NOMO-1 (cell line): ENCODE data around the gene RAPGEF6.
"Not testable (repeated sequence)": the region's sequence is repeated elsewhere in the genome, so short reads cannot be mapped to it uniquely, and the experiment has no call there.

ENCODE experiments used
- DNase-seq, 2 experiments: peaks; one replicate each; lab custom pipeline; 2025; ENCODE audit not compliant: unreplicated experiment in 2 of 2; lab: John Stamatoyannopoulos, UW

The RAPGEF6 gene

DNA sequence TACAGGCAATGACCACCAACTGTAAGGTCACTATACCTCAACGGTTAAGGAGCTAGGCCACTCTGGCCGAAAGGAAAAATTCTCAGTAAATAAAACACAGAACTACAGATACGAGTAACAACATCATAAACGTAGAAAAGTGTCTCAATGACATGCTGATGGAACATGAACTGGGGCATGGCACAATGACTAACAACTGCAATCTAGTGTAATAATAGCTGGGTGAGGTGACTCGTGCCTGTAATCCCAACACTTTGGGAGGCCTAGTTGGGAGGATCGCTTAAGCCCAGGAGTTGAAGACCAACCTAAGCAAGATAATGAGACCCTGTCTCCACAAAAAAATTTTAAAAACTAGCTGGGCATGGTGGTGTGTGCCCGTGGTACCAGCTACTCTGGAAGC is 9.8 kb upstream of the RAPGEF6 start:
- no peak for DNase-seq

DNA sequence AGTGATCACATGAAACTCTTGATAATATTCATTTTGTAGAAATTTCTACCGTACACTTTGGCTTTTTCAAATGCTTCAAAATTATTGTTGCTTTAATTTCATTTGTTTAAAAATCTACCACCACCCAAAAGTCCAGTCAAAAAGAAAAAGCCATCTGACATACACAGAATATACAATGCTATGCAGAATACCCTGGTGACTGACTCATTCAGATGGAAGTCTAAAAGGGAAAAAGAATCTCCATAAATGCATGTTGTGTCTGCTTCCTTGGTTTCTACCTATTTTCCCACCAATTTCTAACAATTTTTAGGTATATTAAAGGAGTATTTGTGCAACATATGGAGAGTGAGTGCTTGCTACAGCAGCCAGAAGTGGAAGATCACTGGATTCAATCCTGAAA is 9.3 kb upstream of the RAPGEF6 start:
- DNase-seq = no peak

DNA sequence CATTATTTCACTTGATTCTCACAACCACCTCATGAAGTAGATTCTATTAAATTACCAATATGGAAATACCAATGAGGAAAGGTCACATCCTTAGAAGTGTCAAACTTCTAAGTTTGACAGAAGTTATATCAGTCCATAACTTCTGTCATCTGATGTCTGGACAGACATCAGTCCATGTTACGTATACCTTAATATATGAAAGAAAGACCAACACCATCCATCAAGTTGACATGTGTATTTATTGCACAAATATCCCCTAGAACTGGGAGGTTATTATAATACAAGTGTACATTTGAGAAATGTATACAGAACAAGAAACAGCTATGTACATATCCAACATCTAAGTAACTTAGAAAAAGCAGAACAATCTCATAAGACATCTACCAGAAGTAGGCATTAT is 6.5 kb upstream of the RAPGEF6 start:
- DNase-seq = no peak

DNA sequence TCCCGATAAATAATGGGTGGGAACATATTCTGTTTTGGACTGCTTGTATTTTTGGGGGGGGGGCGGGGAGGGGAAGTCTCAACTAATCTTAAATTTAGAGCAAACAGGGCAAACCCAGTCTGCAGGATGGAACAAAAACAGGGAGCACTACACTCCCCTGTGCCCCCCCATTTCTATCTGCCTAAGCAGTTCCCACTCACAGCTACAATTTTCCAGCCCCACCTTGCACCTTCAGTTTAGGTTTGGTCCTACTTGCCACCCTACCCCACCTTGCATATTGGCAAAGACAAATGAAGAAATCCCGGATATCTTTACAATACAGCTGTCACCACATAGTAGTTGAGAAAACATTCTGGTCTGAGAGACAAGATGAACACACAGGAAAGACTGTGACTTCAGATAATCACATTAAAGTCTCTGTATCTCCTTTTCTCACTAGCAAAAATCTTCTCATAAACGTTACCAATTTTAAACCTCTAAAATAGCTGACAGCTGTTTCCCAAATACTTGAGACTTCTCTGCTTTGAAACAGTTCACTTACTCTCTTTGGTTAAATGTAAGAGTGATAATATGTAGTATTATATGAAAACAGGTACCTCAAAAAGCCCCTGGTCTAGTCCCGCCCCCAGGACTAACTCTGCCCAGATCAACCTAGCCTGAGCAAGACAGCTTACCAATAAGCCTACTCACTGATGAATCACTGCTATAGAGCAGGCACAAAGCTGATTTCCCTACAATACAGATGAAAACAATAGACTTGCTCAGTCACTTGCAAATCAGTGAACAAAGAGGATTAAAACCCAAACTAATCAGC is 5.2 kb upstream of the RAPGEF6 start:
- DNase-seq = no peak

DNA sequence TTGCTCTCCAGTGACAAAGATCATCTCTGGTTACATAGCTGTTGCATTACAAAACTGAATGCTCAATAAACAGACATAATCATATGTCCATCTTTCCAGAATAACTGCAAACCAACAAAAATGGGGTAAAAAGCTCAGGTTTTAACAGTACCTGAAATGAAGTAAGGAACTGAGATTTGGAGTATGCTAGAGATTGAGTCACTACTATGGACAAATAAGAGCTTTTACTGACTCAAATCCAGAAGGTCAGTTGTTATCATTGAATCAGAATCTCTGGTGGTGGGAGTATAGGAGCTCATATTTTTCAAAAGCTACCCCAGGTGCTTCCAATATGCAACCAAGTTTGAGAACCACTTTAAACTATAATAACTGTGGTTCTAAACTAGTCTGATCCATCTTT is 4.1 kb upstream of the RAPGEF6 start:
- no peak for DNase-seq

DNA sequence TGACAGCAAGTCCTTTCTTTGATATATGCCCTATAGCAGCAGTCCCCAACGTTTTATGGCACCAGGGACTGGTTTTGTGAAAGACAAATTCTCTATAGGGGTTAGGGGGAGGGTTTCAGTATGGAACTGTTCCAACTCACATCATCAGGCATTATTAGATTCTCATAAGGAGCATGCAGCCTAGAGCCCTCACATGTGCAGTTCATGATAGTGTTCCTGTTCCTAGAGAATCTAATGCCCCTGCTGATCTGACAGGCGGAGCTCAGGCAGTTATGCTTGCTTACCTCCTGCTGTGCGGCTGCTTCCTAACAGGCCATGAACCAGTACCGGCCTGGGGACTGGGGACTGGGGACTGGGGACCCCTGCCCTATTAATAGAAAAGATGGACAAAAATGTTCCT is 2.7 kb upstream of the RAPGEF6 start:
- no peak for DNase-seq

DNA sequence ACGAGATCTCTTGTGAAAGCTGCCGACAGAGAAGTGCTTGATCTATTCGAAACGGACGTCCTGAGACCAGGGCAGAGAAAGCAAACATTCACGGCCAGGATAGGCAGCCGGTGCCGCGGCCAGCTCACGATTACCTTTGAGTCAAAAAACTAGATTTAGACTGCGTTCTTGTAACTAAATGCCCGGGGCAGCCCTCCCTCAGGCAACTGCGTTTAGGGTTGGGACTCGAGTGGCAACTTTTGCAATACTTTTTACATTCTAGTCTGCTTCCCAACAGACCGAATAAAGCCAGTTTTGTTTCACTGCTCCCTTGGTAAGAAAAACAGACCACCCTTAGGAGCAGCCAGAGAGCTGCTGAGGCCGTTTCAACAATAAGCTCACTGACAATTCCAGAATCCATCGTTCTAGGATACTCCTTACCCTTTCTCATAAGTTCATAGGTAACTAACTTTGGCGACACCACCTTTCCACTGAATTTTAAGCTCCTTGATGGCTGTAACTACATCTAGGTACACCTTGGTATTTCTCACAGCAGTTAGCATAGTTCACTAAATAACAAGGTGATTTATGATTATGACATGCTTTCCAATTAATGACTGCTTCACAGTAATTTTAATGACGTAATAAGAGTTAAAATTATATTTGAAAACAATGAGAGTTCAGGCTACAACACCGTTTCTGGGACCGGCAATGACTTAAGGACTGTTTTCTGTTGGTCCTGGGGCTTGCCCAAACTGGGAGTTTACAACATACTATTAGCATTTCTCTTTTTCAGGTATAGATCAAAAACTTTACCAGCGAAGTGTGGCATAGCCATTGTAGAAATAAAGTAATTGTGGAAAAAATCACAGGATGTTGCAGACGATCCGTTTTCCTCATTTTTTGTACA is 899 bp upstream of the RAPGEF6 start:
- peak in 1 of 2 experiments; percentile 42 for DNase-seq

DNA sequence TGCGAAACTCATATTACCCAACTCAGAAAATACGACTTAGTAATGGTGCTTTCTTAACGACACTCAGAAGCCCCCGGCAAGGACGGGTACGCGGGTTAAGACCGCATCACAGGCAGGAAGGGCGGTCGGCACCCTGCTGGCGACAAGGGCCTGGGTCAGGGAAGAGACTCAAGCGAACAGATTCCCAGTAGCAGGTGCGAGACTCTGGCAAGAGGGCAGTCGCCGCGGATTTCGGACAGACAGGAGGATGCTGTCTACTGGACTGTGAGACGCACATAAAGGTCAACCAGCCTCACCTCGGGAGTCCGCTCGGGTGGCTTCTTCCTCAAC is 398 bp downstream of the RAPGEF6 start:
- DNase-seq = peak; percentile 51 to 61

DNA sequence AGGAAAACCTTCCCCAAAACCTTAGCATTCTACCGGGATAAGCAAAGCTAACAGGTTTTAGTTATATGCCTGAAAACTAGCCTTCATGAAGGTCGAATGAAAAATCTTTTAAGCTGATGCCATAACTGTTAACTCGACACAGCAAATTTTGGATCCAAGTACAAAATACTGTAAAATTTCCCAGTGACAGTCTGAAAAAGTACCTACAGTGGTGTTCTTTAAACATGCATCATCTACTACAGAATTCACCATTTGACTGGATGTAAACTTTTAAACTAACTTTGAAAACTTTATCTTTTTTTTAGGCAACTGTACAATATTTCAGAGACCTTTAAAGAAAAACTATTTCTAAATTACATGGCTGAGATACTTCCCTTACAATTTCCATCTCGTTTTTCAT is 791 bp downstream of the RAPGEF6 start:
- no peak for DNase-seq

DNA sequence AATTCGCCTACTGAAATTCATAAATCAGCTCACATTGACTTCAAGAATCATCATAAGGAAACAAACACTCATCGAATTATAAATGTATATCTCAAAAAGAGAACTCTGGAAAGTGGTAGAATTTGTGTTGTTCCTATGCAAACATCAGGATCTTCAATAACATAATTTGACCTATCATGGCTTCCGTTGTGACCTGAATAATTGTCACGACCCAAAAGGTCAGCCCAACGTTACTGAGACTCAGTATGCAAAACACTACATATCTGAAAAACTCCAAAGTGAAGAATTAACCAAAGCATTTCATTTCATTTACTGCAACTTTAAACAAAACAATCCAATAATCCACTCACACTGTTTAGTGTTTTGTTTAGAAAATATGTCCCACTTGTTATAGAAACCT is 1.2 kb downstream of the RAPGEF6 start:
- DNase-seq = no peak

DNA sequence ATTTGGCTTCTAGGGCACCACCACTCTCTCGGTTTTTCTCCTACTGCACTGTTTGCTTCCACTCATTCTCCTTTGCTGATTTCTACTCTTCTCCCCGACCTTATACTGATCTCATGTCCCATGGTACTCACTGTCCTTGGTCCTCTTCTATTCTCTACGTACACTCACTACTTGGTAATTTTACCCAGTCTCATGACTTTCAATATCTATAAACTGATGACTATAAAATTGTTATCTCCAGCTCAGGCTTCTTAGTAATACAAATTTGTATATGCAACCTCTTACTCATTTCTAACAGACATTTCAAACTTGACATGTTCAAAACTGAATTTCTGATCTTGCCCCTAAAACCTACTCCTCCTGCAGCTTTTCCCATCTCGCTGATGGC is 4.1 kb downstream of the RAPGEF6 start:
- no peak for DNase-seq

DNA sequence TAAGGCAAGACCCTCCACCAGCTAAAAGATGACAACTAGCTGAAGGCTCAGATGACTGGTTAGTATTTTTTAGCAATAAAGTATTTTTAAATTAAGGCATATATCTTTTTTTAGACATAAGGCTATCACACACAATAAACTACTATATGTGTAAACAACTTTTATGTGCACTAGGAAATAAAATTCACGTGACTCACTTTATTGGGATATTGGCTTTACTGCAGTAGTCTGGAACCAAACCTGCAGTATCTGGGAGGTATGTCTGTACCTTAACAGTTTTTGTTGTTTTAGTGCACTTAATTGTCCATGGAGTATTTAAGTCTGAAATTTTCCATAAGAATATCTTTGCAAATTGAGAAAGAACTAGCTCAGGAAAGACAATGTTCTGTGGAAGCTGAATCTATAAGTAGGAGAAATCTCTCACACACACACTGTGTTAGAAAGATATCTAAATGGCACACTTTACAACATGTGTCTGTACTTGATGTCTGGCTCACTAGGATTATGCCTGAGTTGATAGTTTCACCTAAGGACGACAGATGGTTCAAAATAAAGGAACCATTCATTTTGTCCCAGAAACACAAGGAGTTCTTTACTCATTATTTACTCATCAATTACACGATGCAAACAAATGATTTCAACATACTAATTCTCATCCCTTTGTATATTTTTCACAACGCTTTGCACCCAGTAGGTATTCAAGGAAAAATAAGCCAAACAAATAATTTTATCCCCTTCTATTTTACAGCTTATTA is 4.6 kb downstream of the RAPGEF6 start:
- no peak for DNase-seq

DNA sequence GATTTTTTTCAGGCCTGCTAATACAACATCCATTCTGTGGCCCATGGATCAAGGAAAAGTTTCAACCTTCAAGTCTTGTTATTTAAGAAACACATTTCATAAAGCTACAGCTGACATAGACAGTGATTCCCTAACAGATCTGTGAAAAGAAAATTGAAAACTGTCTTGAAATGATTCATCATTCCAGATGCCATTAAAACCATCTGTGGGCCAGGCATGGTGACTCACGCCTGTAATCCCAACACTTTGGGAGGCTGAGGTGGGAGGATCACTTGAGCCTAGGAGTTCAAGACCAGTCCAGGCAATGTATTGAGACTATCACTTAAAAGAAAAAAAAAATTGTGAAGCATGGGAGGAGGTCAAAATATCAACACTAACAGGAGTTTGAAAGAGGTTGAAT is 6.0 kb downstream of the RAPGEF6 start:
- no peak for DNase-seq

DNA sequence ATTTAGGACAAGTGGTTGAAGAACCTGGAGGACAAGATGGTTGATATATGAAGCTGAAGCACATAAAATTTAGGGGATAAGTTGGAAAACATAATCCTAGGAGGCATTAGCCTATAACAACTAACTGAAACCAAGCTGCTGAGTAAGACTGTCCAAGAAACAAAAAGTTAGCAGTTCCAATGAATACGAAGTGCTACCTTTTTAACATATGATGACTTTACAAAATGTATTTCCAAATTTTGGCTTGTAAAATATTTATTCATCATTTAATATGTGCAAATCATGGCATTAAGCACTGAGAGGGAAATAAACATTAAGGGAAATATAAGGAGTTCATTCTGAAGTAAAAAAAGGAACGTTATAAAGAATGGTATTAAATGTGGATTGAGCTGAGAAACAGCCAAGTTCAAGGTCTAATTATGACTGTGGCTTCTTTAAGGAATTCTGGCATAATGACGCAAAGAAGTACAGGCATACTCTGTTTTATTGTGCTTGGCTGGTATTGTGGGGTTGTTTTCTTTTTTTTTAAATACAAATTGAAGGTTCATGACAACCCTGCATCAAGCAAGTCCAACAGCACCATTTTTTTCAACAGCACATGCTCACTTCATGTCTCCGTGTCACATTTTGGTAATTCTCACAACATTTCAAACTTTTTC is 7.7 kb downstream of the RAPGEF6 start:
- DNase-seq = no peak

DNA sequence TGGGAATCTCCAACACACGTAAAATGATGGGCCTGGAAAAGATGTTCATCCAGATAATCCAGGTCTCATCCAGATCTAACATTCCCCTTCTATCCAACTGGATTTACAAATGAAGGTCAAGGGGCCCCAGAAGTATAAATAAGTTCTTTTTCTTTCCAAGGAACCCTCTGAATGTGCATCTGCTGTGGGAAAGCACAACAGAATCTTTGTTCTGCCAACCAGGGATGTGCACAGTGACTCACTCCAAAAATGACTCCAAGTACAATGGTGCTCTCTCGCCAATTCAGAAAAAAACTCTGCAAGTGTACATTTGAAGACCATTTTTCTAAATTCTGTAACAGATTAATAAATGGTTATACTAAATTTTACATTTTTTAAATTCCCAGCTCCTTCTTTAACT is 12.4 kb downstream of the RAPGEF6 start:
- no peak for DNase-seq

DNA sequence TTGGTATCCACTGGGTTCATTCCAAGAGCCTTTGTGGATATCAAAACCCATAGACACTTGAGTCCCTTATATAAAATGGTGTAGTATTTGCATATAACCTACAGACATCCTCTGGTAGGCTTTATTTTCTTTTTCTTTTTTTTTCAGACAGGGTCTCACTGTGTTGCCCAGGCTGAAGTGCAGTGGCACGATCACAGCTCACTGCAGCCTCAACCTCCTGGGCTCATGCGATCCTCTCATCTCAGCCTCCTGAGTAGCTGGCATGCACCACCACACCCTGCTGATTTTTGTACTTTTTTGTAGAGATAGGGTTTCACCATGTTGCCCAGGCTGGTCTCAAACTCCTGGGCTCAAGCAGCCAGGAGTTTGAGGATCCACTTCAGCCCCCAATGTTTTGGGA is 13.9 kb downstream of the RAPGEF6 start:
- not testable (repeated sequence) for DNase-seq

DNA sequence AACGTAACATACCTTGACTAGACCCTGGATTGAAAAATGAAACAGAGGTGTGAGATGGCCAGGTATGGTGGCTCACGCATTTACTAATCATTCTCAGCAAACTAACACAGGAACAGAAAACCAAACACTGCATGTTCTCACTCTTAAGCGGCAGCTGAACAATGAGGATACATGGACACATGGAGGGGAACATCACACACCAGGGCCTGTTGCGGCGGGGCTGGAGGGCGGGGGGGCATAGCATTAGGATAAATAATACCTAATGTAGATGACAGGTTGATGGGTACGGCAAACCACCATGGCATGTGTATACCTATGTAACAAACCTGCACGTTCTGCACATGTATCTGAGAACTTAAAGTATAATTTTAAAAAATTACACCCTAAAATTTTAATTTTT is 15.9 kb downstream of the RAPGEF6 start:
- no peak for DNase-seq

DNA sequence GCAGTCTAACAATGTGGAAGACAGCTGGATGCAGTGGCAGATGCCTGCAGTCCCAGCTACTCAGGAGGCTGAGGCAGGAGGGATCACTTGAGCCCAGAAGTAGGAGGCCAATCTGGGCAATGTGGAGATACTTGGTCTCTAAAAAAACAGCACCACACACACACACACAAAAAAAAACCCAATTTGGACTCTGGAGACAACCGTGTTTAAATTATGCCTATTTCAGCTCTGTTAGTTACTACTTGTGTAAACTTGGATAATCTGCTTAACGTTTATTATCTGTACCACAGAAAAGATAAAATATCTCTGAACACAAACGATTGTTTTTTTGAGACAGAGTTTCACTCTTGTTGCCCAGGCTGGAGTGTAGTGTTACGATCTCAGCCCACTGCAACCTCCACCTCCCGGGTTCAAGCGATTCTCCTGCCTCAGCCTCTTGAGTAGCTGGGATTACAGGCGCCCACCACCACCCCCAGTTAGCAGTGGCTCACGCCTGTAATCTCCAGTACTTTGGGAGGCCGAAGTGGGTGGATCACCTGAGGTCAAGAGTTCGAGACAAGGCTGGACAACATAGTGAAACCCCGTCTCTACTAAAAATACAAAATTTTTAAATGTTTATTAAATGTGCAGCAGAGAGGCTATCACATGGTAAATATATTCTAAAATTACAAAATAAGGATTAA is 17.7 kb downstream of the RAPGEF6 start:
- no peak for DNase-seq

DNA sequence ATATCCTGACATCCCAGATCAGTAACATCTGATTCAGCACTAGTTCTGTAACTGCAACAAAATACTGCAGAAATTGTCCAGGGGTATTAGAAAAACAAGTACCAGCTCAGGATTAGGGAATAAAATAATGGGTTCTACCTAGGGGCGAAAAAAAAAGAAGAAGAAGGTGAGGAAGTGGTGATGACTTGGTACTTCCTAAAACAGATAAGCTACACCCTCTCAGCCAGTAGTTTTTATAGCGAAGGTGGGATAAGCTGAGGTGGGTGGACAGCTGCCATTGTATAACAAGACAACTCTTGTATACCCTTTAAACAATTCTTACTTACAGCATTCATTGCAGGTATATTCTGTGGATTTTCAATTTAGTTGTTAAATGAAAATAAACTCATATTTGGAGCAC is 19.1 kb downstream of the RAPGEF6 start:
- DNase-seq = no peak

DNA sequence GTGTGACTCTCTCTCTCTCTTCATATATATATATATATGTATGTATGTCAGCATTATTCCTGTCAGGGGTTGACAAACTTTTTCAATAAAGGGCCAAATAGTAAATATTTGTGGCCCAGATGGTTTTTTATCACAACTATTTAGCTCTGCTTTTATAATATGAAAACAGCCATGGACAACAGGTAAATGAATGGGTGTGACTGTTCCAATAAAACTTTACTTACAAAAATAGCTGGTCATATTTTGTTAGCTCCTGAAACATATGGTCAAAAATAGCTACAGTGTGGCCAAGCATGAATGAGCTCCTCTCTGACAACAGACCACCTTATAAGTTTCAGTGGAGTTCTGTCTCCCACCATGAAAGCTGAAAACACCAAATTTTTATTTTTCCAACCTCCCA is 21.6 kb downstream of the RAPGEF6 start:
- DNase-seq = no peak

DNA sequence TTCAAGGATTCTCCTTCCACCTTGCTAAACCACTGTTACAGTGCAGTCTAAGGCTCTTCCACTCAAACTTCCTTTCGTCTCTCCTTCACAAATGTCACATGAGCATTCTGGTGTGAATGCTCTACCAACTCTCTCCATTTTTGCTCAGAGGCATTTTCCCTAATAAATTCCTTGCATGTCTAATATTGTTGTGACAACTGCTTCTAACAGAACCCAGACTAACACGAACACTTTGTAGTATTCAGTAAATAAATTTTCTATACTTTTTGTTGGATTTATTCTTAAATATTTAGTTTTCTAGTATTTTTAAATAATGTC is 24.0 kb downstream of the RAPGEF6 start:
- DNase-seq = no peak
